H1 (cell line): ENCODE data around the gene EVC2. TPM values are rescaled to one million over a fixed set of nuclear protein-coding genes. Genes with fewer than 3 reads are reported as not detected.

Source experiments
- CTCF ChIA-PET: fragments of 300-600 bp; sonication (Branson Sonifier 250); formaldehyde crosslinking; loops from one replicate; lab custom pipeline; 2021; ENCODE audit not compliant: partially characterized antibody; lab: Charles Lee
- POLR2A ChIA-PET: fragments of 300-600 bp; sonication (Branson Sonifier 250); formaldehyde crosslinking; loops from one replicate; lab custom pipeline; 2021; ENCODE audit warnings: inconsistent platforms; ENCODE audit not compliant: partially characterized antibody; lab: Charles Lee
- DNase-seq, 2 experiments: peaks; one replicate each; pipeline versions ENCODE4 v3.0.0 to v3.0.0-alpha.2; 2010 to 2022; ENCODE audit warnings: low spot score in 2 of 2, low read depth in 1 of 2, mixed read lengths in 1 of 2
- FAIRE-seq: peaks from 2 replicates; lab custom pipeline; 2011; peaks lifted over from hg19 to GRCh38; lab: Jason Lieb, UNC
- H2AFZ ChIP-seq: 2 replicates; pipeline ENCODE4 v1.8.1; 2012; ENCODE audit warnings: low read length, inconsistent platforms
- H2AK5ac ChIP-seq: 2 replicates; pipeline ENCODE4 v1.6.1; 2013; ENCODE audit warnings: low read depth, low read length
- H2BK120ac ChIP-seq: replicated peaks from 2 replicates; pipeline ENCODE3; 2013; ENCODE audit warnings: low read depth, low read length, inconsistent platforms
- H2BK12ac ChIP-seq: 2 replicates; pipeline ENCODE4 v1.6.1; 2013; ENCODE audit warnings: low read depth, low read length
- H2BK15ac ChIP-seq: 2 replicates; pipeline ENCODE4 v1.6.1; 2013; ENCODE audit warnings: low read length
- H2BK20ac ChIP-seq: 2 replicates; pipeline ENCODE4 v1.6.1; 2013; ENCODE audit warnings: low read length
- H2BK5ac ChIP-seq: 2 replicates; pipeline ENCODE4 v1.6.1; 2013; ENCODE audit warnings: low read depth, low read length
- H3K14ac ChIP-seq: 2 replicates; pipeline ENCODE4 v1.6.1; 2013; ENCODE audit warnings: inconsistent platforms; ENCODE audit not compliant: insufficient read length
- H3K18ac ChIP-seq: 2 replicates; pipeline ENCODE4 v1.6.1; 2013; ENCODE audit warnings: low read length; ENCODE audit errors: extremely low read depth
- H3K23ac ChIP-seq: 2 replicates; pipeline ENCODE4 v1.6.1; 2013; ENCODE audit warnings: inconsistent platforms; ENCODE audit not compliant: insufficient read length
- H3K23me2 ChIP-seq: 2 replicates; pipeline ENCODE4 v1.6.1; 2013; ENCODE audit warnings: low read depth, low read length
- H3K27ac ChIP-seq: 2 replicates; pipeline ENCODE4 v1.6.1; 2011; ENCODE audit warnings: low read depth, low read length, inconsistent platforms
- H3K27me3 ChIP-seq, 4 experiments: replicated peaks in 1 of 4; 1 replicate in 1 of 4; 2 replicates in 3 of 4; pipeline versions ENCODE4 v1.6.1 to v1.8.1; 2011 to 2013; ENCODE audit warnings: low read length in 3 of 4, mild to moderate bottlenecking in 3 of 4, inconsistent platforms in 2 of 4, mixed read lengths in 2 of 4, moderate library complexity in 1 of 4; ENCODE audit not compliant: control insufficient read depth in 3 of 4, insufficient read depth in 3 of 4; ENCODE audit errors: extremely low read depth in 1 of 4
- H3K36me3 ChIP-seq, 4 experiments: 2 replicates each; pipeline versions ENCODE4 v1.6.1 to v1.8.1; 2011 to 2013; ENCODE audit warnings: mild to moderate bottlenecking in 4 of 4, low read length in 3 of 4, moderate library complexity in 2 of 4, control low read depth in 1 of 4, inconsistent platforms in 1 of 4; ENCODE audit not compliant: insufficient read depth in 4 of 4, control insufficient read depth in 2 of 4
- H3K4ac ChIP-seq: replicated peaks from 2 replicates; pipeline ENCODE3; 2013; ENCODE audit warnings: low read length, low read depth, mixed read lengths, inconsistent platforms; ENCODE audit not compliant: insufficient read length
- H3K4me1 ChIP-seq, 4 experiments: replicated peaks in 1 of 4; 1 replicate in 1 of 4; 2 replicates in 3 of 4; pipeline versions ENCODE4 v1.6.1 to v1.8.1; 2011 to 2013; ENCODE audit warnings: low read length in 3 of 4, inconsistent platforms in 2 of 4, mixed read lengths in 1 of 4; ENCODE audit not compliant: insufficient read depth in 4 of 4, control insufficient read depth in 3 of 4
- H3K4me2 ChIP-seq, 2 experiments: 2 replicates each; pipeline versions ENCODE4 v1.6.1 to v1.8.1; 2011 to 2013; ENCODE audit warnings: low read depth in 2 of 2, low read length in 2 of 2, control low read depth in 1 of 2, inconsistent platforms in 1 of 2, mild to moderate bottlenecking in 1 of 2; ENCODE audit not compliant: insufficient read depth in 1 of 2
- H3K4me3 ChIP-seq, 4 experiments: fragments of 200-600, 300-600 bp in 1 of 4; sonication (generic), shearing (Covaris generic), sonication (Bioruptor Twin) in 1 of 4; 2 replicates each; pipeline versions ENCODE4 v1.5.1 to v1.8.1; 2011 to 2016; ENCODE audit warnings: low read length in 4 of 4, low read depth in 3 of 4, control low read depth in 2 of 4, inconsistent platforms in 2 of 4, mild to moderate bottlenecking in 2 of 4, mixed read lengths in 1 of 4, moderate library complexity in 1 of 4; ENCODE audit not compliant: insufficient read depth in 2 of 4; ENCODE audit errors: extremely low read depth in 1 of 4
- H3K56ac ChIP-seq: replicated peaks from 2 replicates; pipeline ENCODE3; 2013; ENCODE audit warnings: low read depth, mild to moderate bottlenecking, mixed read lengths, low read length, inconsistent platforms; ENCODE audit not compliant: insufficient read length
- H3K79me1 ChIP-seq: 2 replicates; pipeline ENCODE4 v1.6.1; 2013; ENCODE audit warnings: low read depth, low read length, control low read depth
- H3K79me2 ChIP-seq, 2 experiments: 2 replicates each; pipeline versions ENCODE4 v1.6.1 to v1.8.1; 2012 to 2013; ENCODE audit warnings: low read length in 2 of 2, mild to moderate bottlenecking in 2 of 2, inconsistent platforms in 1 of 2; ENCODE audit not compliant: insufficient read depth in 2 of 2, control insufficient read depth in 1 of 2
- H3K9ac ChIP-seq, 4 experiments: replicated peaks in 1 of 4; 1 replicate in 1 of 4; 2 replicates in 3 of 4; pipeline versions ENCODE4 v1.6.1 to v1.8.1; 2011 to 2013; ENCODE audit warnings: low read depth in 3 of 4, low read length in 3 of 4, control low read depth in 2 of 4, mild to moderate bottlenecking in 2 of 4, moderate library complexity in 2 of 4, inconsistent platforms in 1 of 4; ENCODE audit errors: extremely low read depth in 1 of 4
- H3K9me3 ChIP-seq, 2 experiments: 2 replicates each; pipeline versions ENCODE4 v1.6.1 to v1.8.1; 2012 to 2013; ENCODE audit warnings: mild to moderate bottlenecking in 2 of 2, moderate library complexity in 2 of 2, control low read depth in 1 of 2, inconsistent platforms in 1 of 2, low read depth in 1 of 2, low read length in 1 of 2, mixed read lengths in 1 of 2; ENCODE audit not compliant: insufficient read depth in 2 of 2
- H4K20me1 ChIP-seq, 2 experiments: replicated peaks in 1 of 2; 2 replicates each; pipeline versions ENCODE3 to v1.8.1; 2011 to 2013; ENCODE audit warnings: inconsistent platforms in 2 of 2, low read length in 2 of 2, mild to moderate bottlenecking in 1 of 2; ENCODE audit not compliant: insufficient read depth in 2 of 2, control insufficient read depth in 1 of 2
- H4K5ac ChIP-seq: 2 replicates; pipeline ENCODE4 v1.6.1; 2013; ENCODE audit warnings: low read length, low read depth, mixed read lengths, inconsistent platforms; ENCODE audit not compliant: insufficient read length
- H4K8ac ChIP-seq: 2 replicates; pipeline ENCODE4 v1.8.0; 2013; ENCODE audit warnings: mild to moderate bottlenecking, moderate library complexity, low read length, inconsistent platforms; ENCODE audit not compliant: insufficient read depth; ENCODE audit errors: extremely low read depth
- H4K91ac ChIP-seq: replicated peaks from 2 replicates; pipeline ENCODE3; 2013; ENCODE audit warnings: low read length, mixed read lengths, inconsistent platforms; ENCODE audit not compliant: insufficient read length
- HDAC2 ChIP-seq, 2 experiments: fragments of 300-600 bp in 1 of 2; sonication (generic) in 1 of 2; IDR thresholded peaks; 2 replicates each; pipeline ENCODE4 v1.6.1; 2011 to 2012; ENCODE audit warnings: low read depth in 2 of 2, low read length in 2 of 2, mild to moderate bottlenecking in 2 of 2, moderate library complexity in 2 of 2, borderline replicate concordance in 1 of 2, inconsistent platforms in 1 of 2
- HDAC6 ChIP-seq: IDR thresholded peaks from one replicate; pipeline ENCODE4 v1.7.1; 2012; ENCODE audit warnings: low read depth, mild to moderate bottlenecking, inconsistent platforms, low read length, moderate library complexity
- JUND ChIP-seq: IDR thresholded peaks from 2 replicates; pipeline ENCODE4 v1.6.1; 2011; ENCODE audit warnings: mild to moderate bottlenecking, improper control_type of control experiment, low read length
- MAFK ChIP-seq: IDR thresholded peaks from 2 replicates; pipeline ENCODE4 v1.6.1; 2012; ENCODE audit warnings: low read depth, mild to moderate bottlenecking, improper control_type of control experiment, low read length
- RBBP5 ChIP-seq: IDR thresholded peaks from 2 replicates; pipeline ENCODE4 v1.7.1; 2012; ENCODE audit warnings: low read depth, mild to moderate bottlenecking, inconsistent platforms, low read length, moderate library complexity, borderline replicate concordance
- SIN3A ChIP-seq, 2 experiments: IDR thresholded peaks in 1 of 2; conservative IDR thresholded peaks in 1 of 2; 2 replicates each; pipeline ENCODE4 v1.6.1; 2011 to 2012; ENCODE audit warnings: low read length in 2 of 2, improper control_type of control experiment in 1 of 2, low read depth in 1 of 2, mild to moderate bottlenecking in 1 of 2
- SRF ChIP-seq: IDR thresholded peaks from 2 replicates; pipeline ENCODE4 v1.6.1; 2011; ENCODE audit warnings: mild to moderate bottlenecking, low read depth, low read length, moderate library complexity
- TBP ChIP-seq: IDR thresholded peaks from 2 replicates; pipeline ENCODE4 v1.6.1; 2011; ENCODE audit warnings: low read depth, low read length, improper control_type of control experiment
- WGBS, 2 experiments: shearing (Covaris generic) in 1 of 2; methylation state at CpG; one replicate each; pipeline versions ENCODE4 v1.1.6 to v1.1.7; 2013 to 2015; ENCODE audit warnings: low lambda C conversion rate in 2 of 2, mixed read lengths in 2 of 2, inconsistent platforms in 1 of 2, low coverage in 1 of 2, missing lambda C conversion rate in 1 of 2; ENCODE audit not compliant: insufficient replicate concordance in 2 of 2, insufficient coverage in 1 of 2, insufficient read length in 1 of 2; ENCODE audit errors: extremely low coverage in 1 of 2, missing lambda C conversion rate in 1 of 2; 5-methylcytosine and 5-hydroxymethylcytosine counted together
- polyA plus RNA-seq, 7 experiments: library from polyadenylated mRNA; depleted of rRNA in 3 of 7; stranded (reverse) in 5 of 7; unstranded in 2 of 7; fragments of >200 nt in 5 of 7; fragments of 200-250 nt in 2 of 7; gene quantifications; 1 replicate in 5 of 7; 2 replicates in 1 of 7; 4 replicates in 1 of 7; pipeline versions ENCODE4 v1.2.1 to v1.2.3, GENCODE V29; 2011 to 2013; ENCODE audit warnings: missing spikeins in 2 of 7, mixed read lengths in 2 of 7
- total RNA-seq: library from RNA; stranded (reverse); fragmentation: NEBNext Ultra II Directional; extraction: Animal tissue kit (Norgen Biotek cat#: 25700); gene quantifications from 2 replicates; pipeline ENCODE4 v1.2.1, GENCODE V29; 2021
- TF ChIP-seq, protein P1 (sequence below), 3 experiments: IDR thresholded peaks; 1 replicate in 2 of 3; 2 replicates in 1 of 3; pipeline versions ENCODE4 v1.5.1 to v1.6.1; 2011; ENCODE audit warnings: low read length in 3 of 3, mild to moderate bottlenecking in 3 of 3, inconsistent platforms in 2 of 3, low read depth in 1 of 3, moderate library complexity in 1 of 3; ENCODE audit not compliant: insufficient read depth in 1 of 3; ENCODE audit errors: control extremely low read depth in 1 of 3
- TF ChIP-seq, protein P2 (sequence below): IDR thresholded peaks from 2 replicates; pipeline ENCODE4 v1.6.1; 2012; ENCODE audit warnings: inconsistent platforms

The EVC2 gene
- total and polyA plus RNA-seq, 2 of the 8 experiments (the other 6 are each of a cell fraction or from before 2014, with no cell fraction given): 0.73 to 5.9 TPM

DNA sequence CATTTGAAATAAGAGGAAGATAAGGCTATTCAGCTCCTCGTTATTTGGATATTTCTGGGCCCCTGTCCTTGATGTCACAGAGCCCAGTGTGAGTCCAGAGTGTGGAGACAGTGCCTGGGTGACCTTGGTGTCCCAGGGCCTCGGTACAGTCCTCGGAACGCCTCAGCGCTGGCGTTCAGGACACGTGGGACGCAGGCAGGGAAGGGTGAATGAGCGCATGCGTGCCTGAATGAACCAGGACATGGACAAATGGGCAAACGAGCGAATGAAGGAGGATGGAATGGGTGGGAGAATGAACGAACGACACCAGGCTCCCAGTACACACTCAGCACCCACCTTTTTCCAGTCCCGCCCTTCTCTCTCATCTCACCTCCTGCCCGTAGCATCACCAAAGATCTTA, 46.8 kb upstream of the EVC2 start:
- H3K23me2 ChIP-seq: no peaks in the 10 kb centered on the region; the same call in 1 of the 2 replicates
- no peak overlapping the region for H2BK120ac ChIP-seq
- H3K23ac ChIP-seq: no peak overlapping the region
- peaks cover 0 to 22% (median 18%) of the 10 kb centered on the region in 4 experiments; a peak in 6 of 7 replicates for H3K4me1 ChIP-seq
- H4K20me1 ChIP-seq: no peaks in the 10 kb centered on the region
- no peak overlapping the region for H2AFZ ChIP-seq
- no peak overlapping the region for H3K4ac ChIP-seq
- 0 out of 2 replicates have a peak overlapping the region, but pooled peaks have one; percentile 63 for H2BK5ac ChIP-seq
- no peak overlapping the region for H2AK5ac ChIP-seq
- H3K14ac ChIP-seq: no peak overlapping the region
- ChIA-PET POLR2A (no interaction called here), CTCF (interaction anchor here (0.6 to 1.9 kb wide), 3 partner anchors 14 to 305 kb away, joined by 3 to 4 read pairs (median 3); no protein-coding TSS in a partner anchor)
- FAIRE-seq (no peak), DNase-seq (peak in 1 of 2 experiments; percentile 19)
- H3K4me2 ChIP-seq: no peak overlapping the region
- no peak overlapping the region for H2BK15ac ChIP-seq
- H3K9ac ChIP-seq: no peak overlapping the region
- H3K4me3 ChIP-seq: no peak overlapping the region
- no peaks in the 10 kb centered on the region for H3K9me3 ChIP-seq
- H3K36me3 ChIP-seq: peaks cover 2 to 7% (median 4%) of the 10 kb centered on the region in 4 experiments; a peak in 4 of 8 replicates
- peak overlapping the region; percentile 6; the same call in 1 of the 2 replicates for H2BK20ac ChIP-seq
- H3K27ac ChIP-seq: no peak overlapping the region
- H2BK12ac ChIP-seq: no peak overlapping the region
- no peak overlapping the region for H4K5ac ChIP-seq
- 84% methylated on average over 15 of the region's 16 CpGs; no CpG with 5 or more reads in 1 of the 2 experiments for WGBS, 2 experiments
- no peaks in the 10 kb centered on the region for H3K79me2 ChIP-seq
- no peak overlapping the region for H4K8ac ChIP-seq
- H3K18ac ChIP-seq: no peak overlapping the region
- H3K27me3 ChIP-seq: peaks cover 0 to 2% (median 0%) of the 10 kb centered on the region in 4 experiments; a peak in 1 of 7 replicates
- no peak overlapping the region for H3K56ac ChIP-seq
- no peaks in the 10 kb centered on the region for H3K79me1 ChIP-seq
- no peak overlapping the region for H4K91ac ChIP-seq
- TF ChIP-seq RBBP5 (no peak), HDAC2 (IDR thresholded peaks at IDR 0.05; ENCODE audit: borderline replicate concordance in 1 of 2, low read depth in 2 of 2, low read length in 2 of 2) (no peak), SIN3A (conservative IDR thresholded peaks at IDR 0.05 in 1 of 2, IDR thresholded peaks at IDR 0.05 in 1 of 2; ENCODE audit: low read depth in 1 of 2, low read length in 2 of 2) (no peak), TBP (no peak), SRF (no peak), JUND (no peak), HDAC6 (no peak), MAFK (no peak)
- TF ChIP-seq, protein P1, sequence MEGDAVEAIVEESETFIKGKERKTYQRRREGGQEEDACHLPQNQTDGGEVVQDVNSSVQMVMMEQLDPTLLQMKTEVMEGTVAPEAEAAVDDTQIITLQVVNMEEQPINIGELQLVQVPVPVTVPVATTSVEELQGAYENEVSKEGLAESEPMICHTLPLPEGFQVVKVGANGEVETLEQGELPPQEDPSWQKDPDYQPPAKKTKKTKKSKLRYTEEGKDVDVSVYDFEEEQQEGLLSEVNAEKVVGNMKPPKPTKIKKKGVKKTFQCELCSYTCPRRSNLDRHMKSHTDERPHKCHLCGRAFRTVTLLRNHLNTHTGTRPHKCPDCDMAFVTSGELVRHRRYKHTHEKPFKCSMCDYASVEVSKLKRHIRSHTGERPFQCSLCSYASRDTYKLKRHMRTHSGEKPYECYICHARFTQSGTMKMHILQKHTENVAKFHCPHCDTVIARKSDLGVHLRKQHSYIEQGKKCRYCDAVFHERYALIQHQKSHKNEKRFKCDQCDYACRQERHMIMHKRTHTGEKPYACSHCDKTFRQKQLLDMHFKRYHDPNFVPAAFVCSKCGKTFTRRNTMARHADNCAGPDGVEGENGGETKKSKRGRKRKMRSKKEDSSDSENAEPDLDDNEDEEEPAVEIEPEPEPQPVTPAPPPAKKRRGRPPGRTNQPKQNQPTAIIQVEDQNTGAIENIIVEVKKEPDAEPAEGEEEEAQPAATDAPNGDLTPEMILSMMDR (IDR thresholded peaks at IDR 0.05; ENCODE audit: control extremely low read depth in 1 of 3, insufficient read depth in 1 of 3, low read depth in 1 of 3, low read length in 3 of 3): no peak
- TF ChIP-seq, protein P2, sequence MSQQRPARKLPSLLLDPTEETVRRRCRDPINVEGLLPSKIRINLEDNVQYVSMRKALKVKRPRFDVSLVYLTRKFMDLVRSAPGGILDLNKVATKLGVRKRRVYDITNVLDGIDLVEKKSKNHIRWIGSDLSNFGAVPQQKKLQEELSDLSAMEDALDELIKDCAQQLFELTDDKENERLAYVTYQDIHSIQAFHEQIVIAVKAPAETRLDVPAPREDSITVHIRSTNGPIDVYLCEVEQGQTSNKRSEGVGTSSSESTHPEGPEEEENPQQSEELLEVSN: no peak
